Measurements from ENCODE around the gene IL12RB2.
"Not testable (repeated sequence)": the region's sequence is repeated elsewhere in the genome, so short reads cannot be mapped to it uniquely, and the experiment has no call there.

The IL12RB2 gene

GRCh38 chr1:67400029-67400786, 92.5 kb downstream of the IL12RB2 start:
- not testable (repeated sequence) for DNase-seq

GRCh38 chr1:67401443-67401842, 93.8 kb downstream of the IL12RB2 start:
- DNase-seq = no peak

GRCh38 chr1:67404212-67404620, 96.5 kb downstream of the IL12RB2 start:
- no peak for DNase-seq

GRCh38 chr1:67405473-67406245, 98.0 kb downstream of the IL12RB2 start:
- DNase-seq = no peak

GRCh38 chr1:67407498-67407897, 99.8 kb downstream of the IL12RB2 start:
- no peak for DNase-seq

GRCh38 chr1:67408148-67408547, 100.5 kb downstream of the IL12RB2 start:
- DNase-seq = no peak

GRCh38 chr1:67413101-67413500, 105.4 kb downstream of the IL12RB2 start:
- DNase-seq = not testable (repeated sequence)

GRCh38 chr1:67414574-67414973, 106.9 kb downstream of the IL12RB2 start:
- no peak for DNase-seq

GRCh38 chr1:67415041-67415440, 107.4 kb downstream of the IL12RB2 start:
- no peak for DNase-seq

- not testable (repeated sequence) for DNase-seq
These were observed 110.1 kb downstream of the IL12RB2 start for GRCh38 chr1:67417733-67418132.

GRCh38 chr1:67418839-67419586, 111.3 kb downstream of the IL12RB2 start:
- DNase-seq = no peak

GRCh38 chr1:67420835-67421492, 113.3 kb downstream of the IL12RB2 start:
- no peak for DNase-seq

GRCh38 chr1:67427465-67427864, 119.8 kb downstream of the IL12RB2 start:
- no peak for DNase-seq

GRCh38 chr1:67427947-67428346, 120.3 kb downstream of the IL12RB2 start:
- no peak for DNase-seq

- DNase-seq = no peak
These were observed 121.4 kb downstream of the IL12RB2 start for GRCh38 chr1:67429011-67429527.

- DNase-seq = no peak
These were observed 122.1 kb downstream of the IL12RB2 start for GRCh38 chr1:67429528-67430357.

GRCh38 chr1:67430358-67431155, 122.9 kb downstream of the IL12RB2 start, which contains the start of gene SERBP1:
Gene SERBP1, minus strand, starts transcription at chr1:67430402. Its CDS starts 102 bp downstream, at chr1:67430300.
- peak; percentile 97 for DNase-seq

- DNase-seq = no peak
These were observed 123.6 kb downstream of the IL12RB2 start for GRCh38 chr1:67431156-67431765.

- DNase-seq = no peak
These were observed 124.4 kb downstream of the IL12RB2 start for GRCh38 chr1:67431869-67432578.

GRCh38 chr1:67432745-67433144, 125.1 kb downstream of the IL12RB2 start:
- no peak for DNase-seq

All from DMS153 (cell line).